Mesothelial cell of epicardium (in vitro differentiated cells): ENCODE measurements around the gene NSRP1. TPM values are rescaled to one million over a fixed set of nuclear protein-coding genes. Genes with fewer than 3 reads are reported as not detected.

ENCODE experiments used
- DNase-seq, 2 experiments: peaks; one replicate each; pipeline ENCODE4 v3.0.0; 2021; ENCODE audit warnings: low spot score in 2 of 2; ENCODE audit not compliant: unreplicated experiment in 2 of 2
- H3K27ac Mint-ChIP-seq: 2 replicates; pipeline ENCODE4 v1.8.0; 2021; ENCODE audit warnings: mixed read lengths
- H3K27me3 Mint-ChIP-seq: 2 replicates; pipeline ENCODE4 v1.8.0; 2021; ENCODE audit warnings: low read depth, mixed read lengths
- H3K36me3 Mint-ChIP-seq: 2 replicates; pipeline ENCODE4 v1.8.0; 2021; ENCODE audit warnings: mixed read lengths
- H3K4me1 Mint-ChIP-seq: 2 replicates; pipeline ENCODE4 v1.8.0; 2021; ENCODE audit warnings: mixed read lengths
- H3K4me3 Mint-ChIP-seq: 2 replicates; pipeline ENCODE4 v1.8.0; 2021; ENCODE audit warnings: mild to moderate bottlenecking, moderate library complexity, mixed read lengths
- H3K9me3 Mint-ChIP-seq: 2 replicates; pipeline ENCODE4 v1.8.0; 2021; ENCODE audit warnings: mixed read lengths
- CTCF ChIP-seq: fragments of 200-600 bp; sonication (generic); IDR thresholded peaks from one replicate; pipeline ENCODE4 v1.5.0; 2021; ENCODE audit warnings: antibody characterized with exemption; ENCODE audit not compliant: unreplicated experiment
- total RNA-seq: library from RNA; stranded (reverse); gene quantifications from 3 replicates; pipeline ENCODE4 v1.2.1, GENCODE V29; 2021

The NSRP1 gene
- 27.9 to 32.7 TPM (median 30.2 TPM) in 3 replicates for total RNA-seq

GRCh38 chr17:30116661-30117551 is at the start of gene NSRP1:
NSRP1 (plus strand) TSS chr17:30116816; CDS start chr17:30116844, 28 bp downstream.
- Mint-ChIP-seq H3K4me1 (peaks cover 21% of the 10 kb centered on the region), H3K36me3 (peaks cover 11% of the 10 kb centered on the region), H3K4me3 (peak within 1 kb of the TSS; percentile 98), H3K27ac (peak within 1 kb of the TSS; percentile 100), H3K9me3 (no peaks in the 10 kb centered on the region), H3K27me3 (no peaks in the 10 kb centered on the region)
- TF ChIP-seq CTCF, result no peak
- peak; percentile 78 to 93 for DNase-seq

GRCh38 chr17:30068465-30068864 is 48.2 kb upstream of the NSRP1 start:
- H3K27me3 Mint-ChIP-seq, result peaks cover 17% of the 10 kb centered on the region
- no peaks in the 10 kb centered on the region for H3K4me1 Mint-ChIP-seq
- peaks cover 10% of the 10 kb centered on the region for H3K36me3 Mint-ChIP-seq
- no peak overlapping the region for H3K27ac Mint-ChIP-seq
- no peak overlapping the region for H3K4me3 Mint-ChIP-seq
- no peak for TF ChIP-seq CTCF
- DNase-seq, result no peak
- peaks cover 52% of the 10 kb centered on the region for H3K9me3 Mint-ChIP-seq

- Mint-ChIP-seq H3K27me3 (peaks cover 60% of the 10 kb centered on the region), H3K36me3 (no peaks in the 10 kb centered on the region), H3K4me3 (no peak overlapping the region), H3K4me1 (no peaks in the 10 kb centered on the region), H3K9me3 (peaks cover 14% of the 10 kb centered on the region), H3K27ac (no peak overlapping the region)
- no peak for DNase-seq
- no peak for TF ChIP-seq CTCF
These were observed 42.4 kb upstream of the NSRP1 start for GRCh38 chr17:30074254-30074653.

- Mint-ChIP-seq H3K27ac (no peak overlapping the region), H3K27me3 (peaks cover 63% of the 10 kb centered on the region)
- TF ChIP-seq CTCF, result no peak
These were observed 41.9 kb upstream of the NSRP1 start for GRCh38 chr17:30074730-30075129.

GRCh38 chr17:30082773-30083172 is 33.8 kb upstream of the NSRP1 start:
- H3K9me3 Mint-ChIP-seq, result no peaks in the 10 kb centered on the region
- TF ChIP-seq CTCF, result no peak
- peaks cover 37% of the 10 kb centered on the region for H3K27me3 Mint-ChIP-seq
- DNase-seq, result no peak
- H3K4me3 Mint-ChIP-seq, result no peak overlapping the region
- no peaks in the 10 kb centered on the region for H3K36me3 Mint-ChIP-seq
- no peaks in the 10 kb centered on the region for H3K4me1 Mint-ChIP-seq
- no peak overlapping the region for H3K27ac Mint-ChIP-seq

More at GRCh38 chr17:30074730-30075129, 41.9 kb upstream of the NSRP1 start:
- no peaks in the 10 kb centered on the region for H3K36me3 Mint-ChIP-seq
- H3K9me3 Mint-ChIP-seq, result peaks cover 13% of the 10 kb centered on the region
- H3K4me1 Mint-ChIP-seq, result no peaks in the 10 kb centered on the region
- no peak overlapping the region for H3K4me3 Mint-ChIP-seq
- DNase-seq, result no peak
